ENCODE data around the gene CCDC61.

GRCh38 chr19:46036744-46037128, 41.5 kb downstream of the CCDC61 start:
- TF ChIP-seq POLR2A (IDR thresholded peaks at IDR 0.05; ENCODE audit: low read depth, low read length) (no peak), POLR2AphosphoS5 (IDR thresholded peaks at IDR 0.05; ENCODE audit: low read depth, low read length) (no peak), POU2F2 (IDR thresholded peaks at IDR 0.05; ENCODE audit: low read depth, low read length) (no peak), TAF1 (IDR thresholded peaks at IDR 0.05; ENCODE audit: low read depth, low read length) (no peak)

All from GM12891 (cell line).